WTC11 (cell line): ENCODE measurements around the gene DNA2. TPM values are rescaled to one million over a fixed set of nuclear protein-coding genes. Genes with fewer than 3 reads are reported as not detected.

Experiments used
- ATAC-seq: fragments of 200-7000 bp; cut with Tn5 transposase; 2 replicates; pipeline ENCODE4 v1.10.0; 2021; ENCODE audit warnings: mild to moderate bottlenecking, moderate library complexity
- CTCF ChIA-PET: fragments of 300-600 bp; sonication (Branson Sonifier 250); formaldehyde crosslinking; loops from one replicate; lab custom pipeline; 2021; ENCODE audit warnings: antibody characterized with exemption; lab: Charles Lee
- POLR2A ChIA-PET: fragments of 350-600 bp; sonication (Branson Sonifier 250); formaldehyde crosslinking; loops from one replicate; lab custom pipeline; 2021; ENCODE audit warnings: antibody characterized with exemption; lab: Charles Lee
- DNase-seq: peaks from one replicate; pipeline ENCODE4 v3.0.0; 2021; ENCODE audit warnings: low spot score
- H3K27ac Mint-ChIP-seq: 2 replicates; pipeline ENCODE4 v1.8.0; 2021; ENCODE audit warnings: mixed read lengths
- H3K27me3 Mint-ChIP-seq: 2 replicates; pipeline ENCODE4 v1.8.0; 2021; ENCODE audit warnings: low read depth, mild to moderate bottlenecking, moderate library complexity, mixed read lengths
- H3K36me3 Mint-ChIP-seq: 2 replicates; pipeline ENCODE4 v1.8.0; 2021; ENCODE audit warnings: mixed read lengths
- H3K4me1 Mint-ChIP-seq: 2 replicates; pipeline ENCODE4 v1.8.0; 2022; ENCODE audit warnings: mixed read lengths
- H3K4me3 Mint-ChIP-seq: 2 replicates; pipeline ENCODE4 v1.8.0; 2021; ENCODE audit warnings: mild to moderate bottlenecking, moderate library complexity, mixed read lengths
- H3K9me3 Mint-ChIP-seq: 2 replicates; pipeline ENCODE4 v1.8.0; 2021; ENCODE audit warnings: mixed read lengths
- CBFB ChIP-seq: sonication (generic); formaldehyde crosslinking; IDR thresholded peaks from 2 replicates; pipeline ENCODE4 v1.8.1; 2022; ENCODE audit warnings: mild to moderate bottlenecking, low read depth, missing genetic modification reagents
- CREM ChIP-seq: sonication (generic); formaldehyde crosslinking; IDR thresholded peaks from 2 replicates; pipeline ENCODE4 v1.8.1; 2022; ENCODE audit warnings: mild to moderate bottlenecking, missing genetic modification reagents, moderate library complexity
- E2F4 ChIP-seq: sonication (generic); formaldehyde crosslinking; IDR thresholded peaks from 2 replicates; pipeline ENCODE4 v1.8.1; 2022; ENCODE audit warnings: low read depth, mild to moderate bottlenecking, moderate library complexity, missing genetic modification reagents, borderline replicate concordance
- E2F5 ChIP-seq: sonication (generic); formaldehyde crosslinking; IDR thresholded peaks from 2 replicates; pipeline ENCODE4 v1.8.1; 2022; ENCODE audit warnings: mild to moderate bottlenecking, moderate library complexity, missing genetic modification reagents
- GTF2I ChIP-seq: fragments of 250-450 bp; sonication (Bioruptor Pico); conservative IDR thresholded peaks from 2 replicates; pipeline ENCODE4 v1.4.0; 2021; ENCODE audit warnings: mild to moderate bottlenecking
- HMGA2 ChIP-seq: fragments of 250-450 bp; sonication (Bioruptor Pico); IDR thresholded peaks from 2 replicates; pipeline ENCODE4 v1.4.0; 2021; ENCODE audit warnings: mild to moderate bottlenecking, moderate library complexity
- RORB ChIP-seq: fragments of 250-450 bp; sonication (Bioruptor Pico); IDR thresholded peaks from 2 replicates; pipeline ENCODE4 v1.9.0; 2021; ENCODE audit warnings: mild to moderate bottlenecking
- SOX15 ChIP-seq: fragments of 250-450 bp; sonication (Bioruptor Pico); IDR thresholded peaks from 2 replicates; pipeline ENCODE4 v1.9.0; 2021; ENCODE audit warnings: mild to moderate bottlenecking
- USF1 ChIP-seq: sonication (generic); formaldehyde crosslinking; IDR thresholded peaks from 2 replicates; pipeline ENCODE4 v1.8.0; 2022; ENCODE audit warnings: mild to moderate bottlenecking, missing genetic modification reagents
- USF2 ChIP-seq: sonication (generic); formaldehyde crosslinking; IDR thresholded peaks from 2 replicates; pipeline ENCODE4 v1.8.1; 2023; ENCODE audit warnings: mild to moderate bottlenecking, missing genetic modification reagents, moderate library complexity
- ZNF232 ChIP-seq: sonication (generic); formaldehyde crosslinking; IDR thresholded peaks from 2 replicates; pipeline ENCODE4 v1.8.0; 2022; ENCODE audit warnings: mild to moderate bottlenecking, missing genetic modification reagents
- ZNF317 ChIP-seq: sonication (generic); formaldehyde crosslinking; IDR thresholded peaks from 2 replicates; pipeline ENCODE4 v1.8.1; 2023; ENCODE audit warnings: low read depth, mild to moderate bottlenecking, moderate library complexity, missing genetic modification reagents, borderline replicate concordance
- ZNF416 ChIP-seq: fragments of 250-450 bp; sonication (Bioruptor Pico); IDR thresholded peaks from 2 replicates; pipeline ENCODE4 v1.9.0; 2021; ENCODE audit warnings: mild to moderate bottlenecking, inconsistent platforms
- ZNF423 ChIP-seq: fragments of 250-450 bp; sonication (Bioruptor Pico); IDR thresholded peaks from 2 replicates; pipeline ENCODE4 v2.1.2; 2022; ENCODE audit warnings: mild to moderate bottlenecking, moderate library complexity
- total RNA-seq: library from RNA; stranded (reverse); gene quantifications from 3 replicates; pipeline ENCODE4 v1.2.3, GENCODE V29; 2021
- TF ChIP-seq, protein P1 (sequence below): sonication (generic); formaldehyde crosslinking; IDR thresholded peaks from 2 replicates; pipeline ENCODE4 v1.8.1; 2023; ENCODE audit warnings: mild to moderate bottlenecking, missing genetic modification reagents, moderate library complexity
- TF ChIP-seq, protein P2 (sequence below): sonication (generic); formaldehyde crosslinking; IDR thresholded peaks from 2 replicates; pipeline ENCODE4 v1.8.1; 2022; ENCODE audit warnings: low read depth, missing genetic modification reagents, borderline replicate concordance
- TF ChIP-seq, protein P3 (sequence below): sonication (generic); formaldehyde crosslinking; IDR thresholded peaks from 2 replicates; pipeline ENCODE4 v1.8.1; 2022; ENCODE audit warnings: missing genetic modification reagents, borderline replicate concordance
- TF ChIP-seq, protein P4 (sequence below): fragments of 250-450 bp; sonication (Bioruptor Pico); IDR thresholded peaks from 2 replicates; pipeline ENCODE4 v1.9.0; 2021; ENCODE audit warnings: mild to moderate bottlenecking
- TF ChIP-seq, protein P5 (sequence below): sonication (generic); formaldehyde crosslinking; IDR thresholded peaks from 2 replicates; pipeline ENCODE4 v1.8.0; 2022; ENCODE audit warnings: mild to moderate bottlenecking, missing genetic modification reagents

The DNA2 gene
- total RNA-seq, 1 experiment from 2014 or later = 46.3 TPM

- TF ChIP-seq, protein P1, sequence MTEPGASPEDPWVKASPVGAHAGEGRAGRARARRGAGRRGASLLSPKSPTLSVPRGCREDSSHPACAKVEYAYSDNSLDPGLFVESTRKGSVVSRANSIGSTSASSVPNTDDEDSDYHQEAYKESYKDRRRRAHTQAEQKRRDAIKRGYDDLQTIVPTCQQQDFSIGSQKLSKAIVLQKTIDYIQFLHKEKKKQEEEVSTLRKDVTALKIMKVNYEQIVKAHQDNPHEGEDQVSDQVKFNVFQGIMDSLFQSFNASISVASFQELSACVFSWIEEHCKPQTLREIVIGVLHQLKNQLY (CRISPR knock-in tag) = no peak
- TF ChIP-seq CBFB (CRISPR knock-in tag) = no peak
- TF ChIP-seq HMGA2 (CRISPR knock-in tag) = no peak
- TF ChIP-seq, protein P2, sequence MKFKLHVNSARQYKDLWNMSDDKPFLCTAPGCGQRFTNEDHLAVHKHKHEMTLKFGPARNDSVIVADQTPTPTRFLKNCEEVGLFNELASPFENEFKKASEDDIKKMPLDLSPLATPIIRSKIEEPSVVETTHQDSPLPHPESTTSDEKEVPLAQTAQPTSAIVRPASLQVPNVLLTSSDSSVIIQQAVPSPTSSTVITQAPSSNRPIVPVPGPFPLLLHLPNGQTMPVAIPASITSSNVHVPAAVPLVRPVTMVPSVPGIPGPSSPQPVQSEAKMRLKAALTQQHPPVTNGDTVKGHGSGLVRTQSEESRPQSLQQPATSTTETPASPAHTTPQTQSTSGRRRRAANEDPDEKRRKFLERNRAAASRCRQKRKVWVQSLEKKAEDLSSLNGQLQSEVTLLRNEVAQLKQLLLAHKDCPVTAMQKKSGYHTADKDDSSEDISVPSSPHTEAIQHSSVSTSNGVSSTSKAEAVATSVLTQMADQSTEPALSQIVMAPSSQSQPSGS (CRISPR knock-in tag) = no peak
- TF ChIP-seq ZNF232 (CRISPR knock-in tag) = no peak
- no peak for TF ChIP-seq ZNF416
Observed at GRCh38 chr10:68489919-68490318, 18.1 kb upstream of the DNA2 start (continued).

- ChIA-PET CTCF (interaction anchor here (0.8 kb wide), 1 partner anchor 77 kb away, joined by 3 read pairs; no protein-coding TSS in a partner anchor), POLR2A (no interaction called here)
- no peak overlapping the region for H3K27ac Mint-ChIP-seq
Observed at GRCh38 chr10:68474021-68474420, 2.2 kb upstream of the DNA2 start.

DNA sequence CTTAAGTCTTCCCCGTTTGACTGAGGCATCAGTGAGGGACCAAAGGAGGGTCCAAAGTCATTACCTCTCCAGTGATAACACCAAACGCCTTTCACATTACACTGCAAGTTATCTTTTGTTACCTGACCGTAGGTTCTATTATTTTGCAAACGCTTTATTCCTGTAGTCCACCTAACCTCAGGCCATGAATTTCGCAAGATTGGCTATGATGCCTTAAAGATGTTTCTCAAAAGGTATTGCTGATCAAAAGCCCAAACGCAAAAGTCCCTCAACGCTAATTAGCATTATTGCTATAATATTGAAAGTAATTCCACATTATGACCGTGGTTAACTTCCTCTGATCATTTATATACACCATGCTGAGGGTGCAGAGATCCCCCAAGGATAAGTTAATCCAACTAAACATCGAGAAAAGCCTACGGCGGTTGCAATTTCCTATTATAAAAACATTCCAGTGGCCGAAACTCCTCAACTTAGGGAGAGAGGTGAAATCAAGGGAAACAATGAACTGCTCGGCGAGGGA is 649 bp downstream of the DNA2 start:
- Mint-ChIP-seq H3K4me1 (peaks cover 24% of the 10 kb centered on the region), H3K4me3 (peak overlapping the region; percentile 96), H3K36me3 (peaks cover 36% of the 10 kb centered on the region), H3K27ac (peak overlapping the region; percentile 99), H3K27me3 (peaks cover 12% of the 10 kb centered on the region), H3K9me3 (no peaks in the 10 kb centered on the region)
- ATAC-seq = no peak
- ChIA-PET CTCF (interaction anchor here (1.0 to 1.3 kb wide), 3 partner anchors 64 to 123 kb away, joined by 3 to 9 read pairs (median 5); partner anchors contain the start of gene RUFY2), POLR2A (interaction anchor here (0.9 to 1.3 kb wide), 3 partner anchors 25 to 290 kb away, joined by 3 to 7 read pairs (median 5); partner anchors contain the start of gene TET1)
- no peak for DNase-seq
- TF ChIP-seq E2F5 = no peak
- TF ChIP-seq SOX15 (CRISPR knock-in tag) = no peak
- TF ChIP-seq USF2 = no peak
- no peak for TF ChIP-seq ZNF317
- TF ChIP-seq, protein P3, sequence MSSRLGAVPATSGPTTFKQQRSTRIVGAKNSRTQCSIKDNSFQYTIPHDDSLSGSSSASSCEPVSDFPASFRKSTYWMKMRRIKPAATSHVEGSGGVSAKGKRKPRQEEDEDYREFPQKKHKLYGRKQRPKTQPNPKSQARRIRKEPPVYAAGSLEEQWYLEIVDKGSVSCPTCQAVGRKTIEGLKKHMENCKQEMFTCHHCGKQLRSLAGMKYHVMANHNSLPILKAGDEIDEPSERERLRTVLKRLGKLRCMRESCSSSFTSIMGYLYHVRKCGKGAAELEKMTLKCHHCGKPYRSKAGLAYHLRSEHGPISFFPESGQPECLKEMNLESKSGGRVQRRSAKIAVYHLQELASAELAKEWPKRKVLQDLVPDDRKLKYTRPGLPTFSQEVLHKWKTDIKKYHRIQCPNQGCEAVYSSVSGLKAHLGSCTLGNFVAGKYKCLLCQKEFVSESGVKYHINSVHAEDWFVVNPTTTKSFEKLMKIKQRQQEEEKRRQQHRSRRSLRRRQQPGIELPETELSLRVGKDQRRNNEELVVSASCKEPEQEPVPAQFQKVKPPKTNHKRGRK (CRISPR knock-in tag) = no peak
- no peak for TF ChIP-seq GTF2I
- TF ChIP-seq, protein P4, sequence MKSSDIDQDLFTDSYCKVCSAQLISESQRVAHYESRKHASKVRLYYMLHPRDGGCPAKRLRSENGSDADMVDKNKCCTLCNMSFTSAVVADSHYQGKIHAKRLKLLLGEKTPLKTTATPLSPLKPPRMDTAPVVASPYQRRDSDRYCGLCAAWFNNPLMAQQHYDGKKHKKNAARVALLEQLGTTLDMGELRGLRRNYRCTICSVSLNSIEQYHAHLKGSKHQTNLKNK (CRISPR knock-in tag) = no peak
- no peak for TF ChIP-seq RORB (CRISPR knock-in tag)
- TF ChIP-seq CREM (CRISPR knock-in tag) = no peak
- TF ChIP-seq E2F4 = no peak
- TF ChIP-seq CBFB (CRISPR knock-in tag) = no peak

More at GRCh38 chr10:68474021-68474420, 2.2 kb upstream of the DNA2 start:
- peaks cover 12% of the 10 kb centered on the region for H3K27me3 Mint-ChIP-seq
- H3K9me3 Mint-ChIP-seq = no peaks in the 10 kb centered on the region
- TF ChIP-seq, protein P2 (CRISPR knock-in tag) = no peak
- TF ChIP-seq, protein P5, sequence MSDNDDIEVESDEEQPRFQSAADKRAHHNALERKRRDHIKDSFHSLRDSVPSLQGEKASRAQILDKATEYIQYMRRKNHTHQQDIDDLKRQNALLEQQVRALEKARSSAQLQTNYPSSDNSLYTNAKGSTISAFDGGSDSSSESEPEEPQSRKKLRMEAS = no peak
- TF ChIP-seq ZNF416 = no peak
- no peak for TF ChIP-seq ZNF423 (CRISPR knock-in tag)
- TF ChIP-seq USF1 (CRISPR knock-in tag) = no peak
- peaks cover 11% of the 10 kb centered on the region for H3K36me3 Mint-ChIP-seq
- DNase-seq = no peak
- peaks cover 24% of the 10 kb centered on the region for H3K4me1 Mint-ChIP-seq
- no peak overlapping the region for H3K4me3 Mint-ChIP-seq
- ATAC-seq = no peak
